ENCODE data around the gene TRAP1. TPM values are rescaled to one million over a fixed set of nuclear protein-coding genes. Genes with fewer than 3 reads are reported as not detected.

Gene TRAP1
- polyA plus RNA-seq, 1 of the 3 experiments (the other 2 are of a cell fraction) = 129 TPM

DNA sequence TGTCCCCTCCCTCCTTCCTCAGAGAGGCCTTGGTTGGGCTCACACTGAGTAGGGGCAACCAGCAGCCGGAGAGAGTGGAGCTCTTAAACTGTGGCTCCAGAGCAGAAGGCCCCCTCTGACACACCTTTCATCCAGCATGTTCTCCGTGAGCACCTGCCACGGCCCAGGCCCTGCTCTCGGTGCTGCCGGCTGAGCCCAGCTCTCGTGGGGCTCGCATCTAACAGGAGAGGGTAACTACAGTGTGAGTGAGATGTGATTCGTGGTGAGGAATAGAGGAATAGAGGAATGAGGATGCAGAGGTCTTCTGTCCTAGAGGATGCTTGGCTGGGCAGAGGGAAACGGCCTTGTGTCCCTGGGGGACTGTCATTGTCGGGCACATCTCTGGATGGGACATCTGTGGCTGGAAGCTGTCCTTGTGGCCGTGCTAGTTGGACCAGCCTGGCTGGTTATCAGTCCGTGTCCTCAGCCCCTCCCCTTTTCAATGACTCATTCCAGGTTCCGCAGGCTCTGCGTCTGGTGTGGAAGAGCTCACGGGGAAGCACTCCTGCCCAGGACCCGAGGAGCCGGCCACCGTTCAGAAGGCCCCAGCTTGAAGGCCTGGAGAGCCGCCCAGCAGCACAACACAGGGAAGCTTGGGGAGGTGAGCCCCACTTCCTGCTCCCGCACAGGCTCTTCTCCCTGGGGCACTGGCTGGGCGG is 74.8 kb downstream of the TRAP1 start (continued):
- TF ChIP-seq, protein P1, sequence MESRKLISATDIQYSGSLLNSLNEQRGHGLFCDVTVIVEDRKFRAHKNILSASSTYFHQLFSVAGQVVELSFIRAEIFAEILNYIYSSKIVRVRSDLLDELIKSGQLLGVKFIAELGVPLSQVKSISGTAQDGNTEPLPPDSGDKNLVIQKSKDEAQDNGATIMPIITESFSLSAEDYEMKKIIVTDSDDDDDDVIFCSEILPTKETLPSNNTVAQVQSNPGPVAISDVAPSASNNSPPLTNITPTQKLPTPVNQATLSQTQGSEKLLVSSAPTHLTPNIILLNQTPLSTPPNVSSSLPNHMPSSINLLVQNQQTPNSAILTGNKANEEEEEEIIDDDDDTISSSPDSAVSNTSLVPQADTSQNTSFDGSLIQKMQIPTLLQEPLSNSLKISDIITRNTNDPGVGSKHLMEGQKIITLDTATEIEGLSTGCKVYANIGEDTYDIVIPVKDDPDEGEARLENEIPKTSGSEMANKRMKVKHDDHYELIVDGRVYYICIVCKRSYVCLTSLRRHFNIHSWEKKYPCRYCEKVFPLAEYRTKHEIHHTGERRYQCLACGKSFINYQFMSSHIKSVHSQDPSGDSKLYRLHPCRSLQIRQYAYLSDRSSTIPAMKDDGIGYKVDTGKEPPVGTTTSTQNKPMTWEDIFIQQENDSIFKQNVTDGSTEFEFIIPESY (IDR thresholded peaks at IDR 0.05; ENCODE audit: borderline replicate concordance, low read depth) = no peak
- TF ChIP-seq FOSL2 (IDR thresholded peaks at IDR 0.05; ENCODE audit: borderline replicate concordance, low read depth) = peak; percentile 80
- no peak for TF ChIP-seq ELF1 (IDR thresholded peaks at IDR 0.05)
- TF ChIP-seq TEAD4 (IDR thresholded peaks at IDR 0.05; ENCODE audit: borderline replicate concordance, insufficient read depth) = no peak
- TF ChIP-seq, protein P2, sequence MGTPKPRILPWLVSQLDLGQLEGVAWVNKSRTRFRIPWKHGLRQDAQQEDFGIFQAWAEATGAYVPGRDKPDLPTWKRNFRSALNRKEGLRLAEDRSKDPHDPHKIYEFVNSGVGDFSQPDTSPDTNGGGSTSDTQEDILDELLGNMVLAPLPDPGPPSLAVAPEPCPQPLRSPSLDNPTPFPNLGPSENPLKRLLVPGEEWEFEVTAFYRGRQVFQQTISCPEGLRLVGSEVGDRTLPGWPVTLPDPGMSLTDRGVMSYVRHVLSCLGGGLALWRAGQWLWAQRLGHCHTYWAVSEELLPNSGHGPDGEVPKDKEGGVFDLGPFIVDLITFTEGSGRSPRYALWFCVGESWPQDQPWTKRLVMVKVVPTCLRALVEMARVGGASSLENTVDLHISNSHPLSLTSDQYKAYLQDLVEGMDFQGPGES (IDR thresholded peaks at IDR 0.05; ENCODE audit: low read depth, low read length) = no peak
- TF ChIP-seq POLR2AphosphoS5 (IDR thresholded peaks at IDR 0.05; ENCODE audit: low read depth, low read length) = no peak
- no peak for TF ChIP-seq GATA2 (CRISPR knock-in tag; IDR thresholded peaks at IDR 0.05)
- no peak for TF ChIP-seq EZH2phosphoT487 (IDR thresholded peaks at IDR 0.05; ENCODE audit: borderline replicate concordance, low read depth)

DNA sequence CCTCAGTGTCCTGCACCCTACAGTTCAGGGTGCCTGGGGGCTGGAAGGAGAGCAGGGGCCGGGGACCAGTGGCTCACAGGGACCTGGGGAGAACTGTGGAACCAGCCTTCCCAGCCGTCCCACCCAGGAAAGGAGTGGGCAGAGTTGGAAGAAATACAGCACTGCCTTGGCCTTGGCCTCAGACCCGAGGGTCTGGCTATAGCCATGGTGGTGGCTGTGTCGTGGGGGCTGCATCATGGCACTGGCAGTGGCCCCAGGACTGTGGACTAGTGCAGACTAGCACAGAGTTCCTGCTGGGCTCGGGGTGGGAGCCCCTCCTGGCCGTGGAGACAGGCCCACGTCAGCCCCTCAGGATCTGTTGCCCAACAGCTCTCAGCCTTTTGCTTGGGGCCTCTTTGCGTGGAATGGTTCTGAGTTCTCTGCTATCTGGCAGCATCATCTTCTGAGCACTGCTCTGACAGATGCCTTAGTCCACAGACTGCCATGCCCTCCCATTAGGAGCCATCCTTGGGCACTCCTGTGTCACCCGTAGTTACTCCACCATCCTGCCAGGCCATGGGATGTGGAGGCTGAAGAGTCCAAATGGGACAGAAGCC is 75.4 kb downstream of the TRAP1 start:
- H3F3A ChIP-seq (replicated peaks; ENCODE audit: insufficient read depth) = no peaks in the 10 kb centered on the region
- peaks cover 5% of the 10 kb centered on the region; the same call in 1 of the 2 replicates for H3K79me2 ChIP-seq (ENCODE audit: insufficient read depth)
- H4K20me1 ChIP-seq (ENCODE audit: insufficient read depth) = no peaks in the 10 kb centered on the region
- H3K27me3 ChIP-seq (ENCODE audit: insufficient read depth) = no peaks in the 10 kb centered on the region
- H3K36me3 ChIP-seq (replicated peaks in 1 of 2; ENCODE audit: control insufficient read depth in 1 of 2, insufficient read depth in 2 of 2, low read length in 1 of 2) = peaks cover 0 to 2% of the 10 kb centered on the region in 2 experiments
- WGBS (ENCODE audit: low lambda C conversion rate) = 92% methylated on average over 7 of the region's 9 CpGs
- no peaks in the 10 kb centered on the region for H3K9me2 ChIP-seq
- POLR2A ChIA-PET = no interaction called here
- no peaks in the 10 kb centered on the region for H3K9me3 ChIP-seq
- no peak overlapping the region for H3K9ac ChIP-seq
- H3K4me3 ChIP-seq (ENCODE audit: low read depth in 2 of 2, low read length in 1 of 2) = no peak overlapping the region
- peaks cover 9 to 35% of the 10 kb centered on the region in 2 experiments; a peak in 2 of 4 replicates for H3K4me1 ChIP-seq (ENCODE audit: control insufficient read depth in 1 of 2, insufficient read depth in 2 of 2, low read depth in 1 of 2, low read length in 1 of 2)
- peak; percentile 51; the same call in 1 of the 2 replicates for TF ChIP-seq GATA2 (CRISPR knock-in tag; IDR thresholded peaks at IDR 0.05)
- no peak for TF ChIP-seq MXI1 (IDR thresholded peaks at IDR 0.05; ENCODE audit: low read depth, low read length)
- no peak for TF ChIP-seq TCF12 (IDR thresholded peaks at IDR 0.05)
- TF ChIP-seq SIN3A (IDR thresholded peaks at IDR 0.05; ENCODE audit: borderline replicate concordance, low read depth, low read length) = no peak
- no peak for TF ChIP-seq EP300 (IDR thresholded peaks at IDR 0.05; ENCODE audit: borderline replicate concordance in 1 of 2, low read depth in 1 of 2, low read length in 1 of 2)
- TF ChIP-seq GABPA (IDR thresholded peaks at IDR 0.05; ENCODE audit: low read depth) = no peak
- DNase-seq = peak; percentile 46
- H3K4me2 ChIP-seq = no peak overlapping the region
- CTCF ChIA-PET = interaction anchor here (0.8 to 3.1 kb wide), 2 partner anchors 13 to 761 kb away, joined by 3 to 18 read pairs; partner anchors contain the start of gene DNASE1
- H2AFZ ChIP-seq (ENCODE audit: low read depth) = no peak overlapping the region
- H3K27ac ChIP-seq (ENCODE audit: low read depth in 2 of 2, low read length in 1 of 2) = peak overlapping the region in 1 of 2 experiments; percentile 75; a peak in 2 of 4 replicates
